ENCODE measurements around the gene MRPL52.

Gene MRPL52

DNA sequence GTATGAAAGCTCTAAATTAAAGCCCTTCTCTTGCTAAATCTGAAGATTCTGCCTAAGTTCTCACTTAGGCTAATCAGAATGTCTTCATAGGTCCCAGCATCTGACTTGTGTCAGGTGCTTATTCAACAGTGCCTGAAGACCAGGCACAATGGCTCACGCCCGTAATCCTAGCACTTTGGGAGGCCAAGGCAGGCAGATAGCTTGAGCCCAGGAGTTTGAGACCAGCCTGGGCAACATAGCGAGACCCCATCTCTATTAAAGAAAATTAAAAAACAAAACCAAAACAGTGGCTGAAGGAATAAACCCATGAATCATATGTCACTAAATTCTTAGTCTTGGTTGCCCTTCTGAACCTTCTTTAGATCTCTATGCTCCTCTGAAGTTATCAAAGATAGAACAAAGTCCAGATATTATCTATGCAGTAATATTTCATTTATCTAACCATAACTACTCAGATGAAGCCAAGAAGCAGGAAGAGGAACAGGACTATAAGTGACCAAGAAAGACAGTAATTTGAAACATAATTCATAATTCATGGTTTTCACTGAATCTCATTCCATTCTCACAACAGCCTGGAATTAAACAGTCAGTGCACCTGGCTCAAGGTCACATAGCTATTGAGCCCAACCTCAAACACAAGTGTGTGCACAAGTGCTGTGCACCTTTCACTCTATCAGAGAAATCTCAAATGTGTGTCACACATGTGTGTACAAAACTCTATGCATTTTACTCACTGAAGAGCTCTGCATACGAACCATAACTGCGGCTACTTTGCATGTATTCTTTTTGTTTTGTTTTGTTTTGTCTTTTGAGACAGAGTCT lies 21.1 kb upstream of the MRPL52 start:
- H3K4me3 ChIP-seq (ENCODE audit: low read depth, low read length): no peak overlapping the region
- in situ Hi-C loops (cut with HindIII; ENCODE audit: low sequenced_read_pairs): no loop called here
- DNase-seq (ENCODE audit: low read depth, low spot score): no peak
- TF ChIP-seq, protein P1, sequence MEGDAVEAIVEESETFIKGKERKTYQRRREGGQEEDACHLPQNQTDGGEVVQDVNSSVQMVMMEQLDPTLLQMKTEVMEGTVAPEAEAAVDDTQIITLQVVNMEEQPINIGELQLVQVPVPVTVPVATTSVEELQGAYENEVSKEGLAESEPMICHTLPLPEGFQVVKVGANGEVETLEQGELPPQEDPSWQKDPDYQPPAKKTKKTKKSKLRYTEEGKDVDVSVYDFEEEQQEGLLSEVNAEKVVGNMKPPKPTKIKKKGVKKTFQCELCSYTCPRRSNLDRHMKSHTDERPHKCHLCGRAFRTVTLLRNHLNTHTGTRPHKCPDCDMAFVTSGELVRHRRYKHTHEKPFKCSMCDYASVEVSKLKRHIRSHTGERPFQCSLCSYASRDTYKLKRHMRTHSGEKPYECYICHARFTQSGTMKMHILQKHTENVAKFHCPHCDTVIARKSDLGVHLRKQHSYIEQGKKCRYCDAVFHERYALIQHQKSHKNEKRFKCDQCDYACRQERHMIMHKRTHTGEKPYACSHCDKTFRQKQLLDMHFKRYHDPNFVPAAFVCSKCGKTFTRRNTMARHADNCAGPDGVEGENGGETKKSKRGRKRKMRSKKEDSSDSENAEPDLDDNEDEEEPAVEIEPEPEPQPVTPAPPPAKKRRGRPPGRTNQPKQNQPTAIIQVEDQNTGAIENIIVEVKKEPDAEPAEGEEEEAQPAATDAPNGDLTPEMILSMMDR (IDR thresholded peaks at IDR 0.05; ENCODE audit: low read depth, low read length): no peak

DNA sequence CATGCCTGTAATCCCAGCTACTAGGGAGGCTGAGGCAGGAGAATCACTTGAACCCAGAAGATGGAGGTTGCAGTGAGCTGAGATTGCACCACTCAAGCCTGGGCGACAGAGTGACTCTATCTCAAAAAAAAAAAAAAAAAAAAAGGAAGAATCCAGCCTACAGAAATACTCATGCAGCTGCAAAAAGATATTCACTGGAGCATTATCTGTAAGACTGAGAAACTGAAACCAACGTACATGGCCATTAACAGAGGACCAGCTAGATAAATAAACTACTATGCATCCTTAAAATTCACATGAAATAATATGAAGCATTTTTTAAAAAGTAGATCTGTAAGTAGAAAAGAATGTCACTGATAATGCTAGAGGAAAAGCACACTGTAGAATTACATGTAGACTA lies 18.0 kb upstream of the MRPL52 start:
- TF ChIP-seq, protein P1 (IDR thresholded peaks at IDR 0.05; ENCODE audit: low read depth, low read length): no peak
- no peak overlapping the region for H3K4me3 ChIP-seq (ENCODE audit: low read depth, low read length)
- in situ Hi-C loops (cut with HindIII; ENCODE audit: low sequenced_read_pairs): no loop called here
- no peak for DNase-seq (ENCODE audit: low read depth, low spot score)

DNA sequence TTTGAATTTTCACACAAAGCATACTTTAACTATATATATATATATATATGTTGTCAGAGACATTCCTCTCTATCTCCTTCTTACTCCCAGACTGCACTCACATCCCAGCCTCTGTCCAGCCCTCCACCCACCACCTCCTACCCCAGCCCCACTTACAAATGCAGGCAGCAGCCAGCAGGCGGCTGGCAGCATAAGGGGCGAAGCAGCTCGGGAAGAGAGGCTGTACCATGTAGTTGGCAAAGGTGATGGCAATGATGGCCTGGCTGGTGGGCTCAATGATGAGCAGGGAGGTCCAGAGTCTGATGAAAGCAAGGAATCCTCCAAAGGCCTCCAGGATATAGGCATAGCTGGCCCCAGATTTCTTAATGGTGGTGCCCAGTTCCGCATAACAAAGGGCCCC lies 16.9 kb upstream of the MRPL52 start:
- TF ChIP-seq, protein P1 (IDR thresholded peaks at IDR 0.05; ENCODE audit: low read depth, low read length): no peak
- no peak for DNase-seq (ENCODE audit: low read depth, low spot score)
- in situ Hi-C loops (cut with HindIII; ENCODE audit: low sequenced_read_pairs): no loop called here
- no peak overlapping the region for H3K4me3 ChIP-seq (ENCODE audit: low read depth, low read length)

DNA sequence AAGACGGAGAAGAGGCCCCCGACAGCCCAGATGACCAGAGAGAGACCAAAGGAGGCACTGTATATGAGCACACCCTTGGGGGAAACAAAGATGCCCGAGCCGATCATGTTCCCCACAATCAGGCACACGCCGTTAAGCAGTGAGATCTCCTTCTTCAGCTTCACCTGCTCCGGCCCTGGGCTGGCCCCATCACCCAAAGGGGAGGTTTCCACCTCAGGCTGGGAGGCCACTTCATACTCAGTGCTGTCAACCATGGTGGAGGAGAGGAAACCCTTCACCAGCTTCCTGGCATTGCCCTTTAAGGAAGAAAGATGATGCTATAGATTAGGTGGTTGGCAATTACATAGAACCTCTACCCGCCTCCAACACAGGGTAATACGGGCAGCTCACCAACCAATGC lies 16.5 kb upstream of the MRPL52 start:
- H3K4me3 ChIP-seq (ENCODE audit: low read depth, low read length): no peak overlapping the region
- TF ChIP-seq, protein P1 (IDR thresholded peaks at IDR 0.05; ENCODE audit: low read depth, low read length): no peak
- in situ Hi-C loops (cut with HindIII; ENCODE audit: low sequenced_read_pairs): no loop called here
- no peak for DNase-seq (ENCODE audit: low read depth, low spot score)

DNA sequence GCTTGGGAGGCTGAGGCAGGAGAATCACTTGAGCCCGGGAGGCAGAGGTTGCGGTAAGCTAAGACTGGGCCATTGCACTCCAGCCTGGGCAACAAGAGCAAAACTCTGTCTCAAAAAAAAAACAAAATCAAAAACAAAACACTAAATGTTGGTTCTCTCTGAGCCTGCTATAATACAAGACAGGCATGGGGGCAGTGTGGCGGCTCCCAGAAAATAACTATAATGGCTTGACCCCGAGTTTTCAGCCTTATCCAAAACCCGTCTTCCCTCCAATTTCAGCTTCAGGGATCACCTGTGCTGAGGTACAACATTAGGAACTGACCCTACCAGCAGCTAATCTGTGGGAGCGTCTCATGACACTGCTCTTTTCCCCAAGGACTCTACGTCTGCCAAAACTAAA lies 15.3 kb upstream of the MRPL52 start:
- in situ Hi-C loops (cut with HindIII; ENCODE audit: low sequenced_read_pairs): no loop called here
- TF ChIP-seq, protein P1 (IDR thresholded peaks at IDR 0.05; ENCODE audit: low read depth, low read length): no peak
- no peak overlapping the region for H3K4me3 ChIP-seq (ENCODE audit: low read depth, low read length)
- DNase-seq (ENCODE audit: low read depth, low spot score): no peak

DNA sequence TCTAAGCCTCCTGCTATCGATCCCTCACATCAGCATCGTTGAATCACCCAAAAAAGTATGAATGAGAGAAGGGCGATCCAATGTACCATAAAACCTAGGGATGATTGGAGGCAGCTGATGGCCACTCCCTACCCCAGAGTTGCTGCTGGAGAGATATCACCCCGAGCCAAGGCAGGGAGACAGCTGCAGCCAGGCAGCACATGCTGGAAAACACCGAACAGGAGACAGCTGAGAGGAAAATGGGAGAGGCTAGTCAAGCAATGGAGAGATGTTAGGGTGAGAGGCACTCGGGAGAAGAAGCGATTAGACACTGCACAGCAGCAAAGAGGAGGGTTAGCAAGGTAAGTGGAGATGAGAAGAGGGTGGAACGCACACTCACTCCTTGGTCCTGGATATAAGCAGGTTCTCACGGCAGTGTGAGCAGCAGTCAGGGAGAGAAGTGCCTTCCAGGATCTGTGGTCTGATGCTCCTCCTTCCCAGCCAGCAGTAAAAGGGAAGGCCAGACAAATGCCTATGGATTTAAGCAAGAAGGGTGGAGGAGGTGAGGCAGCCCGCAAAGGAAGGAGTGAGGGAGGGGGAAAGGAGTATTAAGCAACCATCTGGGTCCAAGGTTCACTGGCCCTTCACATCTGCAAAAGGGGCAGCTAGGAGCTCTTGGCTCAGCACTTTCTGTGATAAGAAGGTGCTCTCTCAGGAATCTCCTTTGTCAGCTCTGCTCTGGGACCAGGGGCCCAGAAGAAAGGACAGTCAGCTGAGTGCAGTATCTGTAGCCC lies 14.6 kb upstream of the MRPL52 start, which contains the start of gene SLC7A7:
Gene SLC7A7, minus strand, starts transcription at position 495 of the 773 bp plus-strand sequence. CDS start 2,037 bp downstream, outside the sequence.
- no peak within 1 kb of the TSS for H3K4me3 ChIP-seq (ENCODE audit: low read depth, low read length)
- TF ChIP-seq, protein P1 (IDR thresholded peaks at IDR 0.05; ENCODE audit: low read depth, low read length): no peak
- DNase-seq (ENCODE audit: low read depth, low spot score): no peak
- in situ Hi-C loops (cut with HindIII; ENCODE audit: low sequenced_read_pairs): no loop called here

Data from astrocyte of the spinal cord (primary cell).